Activated CD4-positive, CD25-positive, alpha-beta regulatory T cell (primary cell): ENCODE measurements around the gene LMAN1.

Experiments
- DNase-seq, 4 experiments: peaks; one replicate each; lab custom pipeline; 2025; lab: John Stamatoyannopoulos, UW

The LMAN1 gene

DNA sequence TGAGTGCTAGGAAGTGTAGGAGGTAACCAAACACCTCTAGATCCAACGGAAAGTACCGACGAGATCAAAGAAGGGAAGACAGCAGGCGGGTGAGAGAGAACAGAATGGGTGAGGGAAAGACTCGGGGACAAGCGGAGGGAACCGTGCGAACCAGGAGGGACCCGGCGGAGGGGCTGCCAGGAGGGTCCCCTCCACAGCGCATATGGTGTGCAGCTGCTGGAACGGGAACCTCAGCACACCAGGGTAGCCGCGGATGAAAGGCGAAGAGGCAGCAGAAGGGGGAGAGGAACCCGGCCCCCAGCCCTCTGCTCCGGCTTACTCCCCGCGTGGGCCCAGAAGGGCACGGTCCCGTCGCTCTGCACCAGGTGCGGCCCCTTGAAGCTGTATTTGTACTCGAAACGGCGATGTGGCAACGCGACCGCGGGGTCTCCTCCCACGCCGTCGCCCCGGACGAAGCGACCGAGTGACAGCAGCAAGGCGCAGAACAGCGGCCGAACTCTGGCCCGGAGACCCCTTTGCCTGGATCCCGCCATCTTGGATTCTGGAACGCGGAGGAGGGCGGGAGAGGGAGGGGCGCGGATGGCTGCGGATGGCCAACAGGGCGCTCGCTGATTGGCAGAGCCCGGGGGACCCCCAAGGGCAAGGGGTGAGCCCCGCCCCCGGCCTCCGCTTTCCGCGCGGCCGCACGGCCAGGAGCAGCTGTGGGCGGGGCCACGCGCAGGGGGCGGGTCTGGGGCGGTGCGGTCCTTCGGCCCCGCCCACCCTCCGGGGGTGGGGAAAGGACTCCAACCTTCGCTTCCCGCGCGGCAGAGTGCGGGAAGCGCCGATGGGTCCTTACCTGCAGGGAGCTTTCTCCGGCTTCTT lies at the start of gene LMAN1:
Gene LMAN1, minus strand, starts transcription at position 554 of the 864 bp plus-strand sequence. Its CDS starts 21 bp downstream, at position 533.
- DNase-seq = peak; percentile 81 to 92 (median 86)

DNA sequence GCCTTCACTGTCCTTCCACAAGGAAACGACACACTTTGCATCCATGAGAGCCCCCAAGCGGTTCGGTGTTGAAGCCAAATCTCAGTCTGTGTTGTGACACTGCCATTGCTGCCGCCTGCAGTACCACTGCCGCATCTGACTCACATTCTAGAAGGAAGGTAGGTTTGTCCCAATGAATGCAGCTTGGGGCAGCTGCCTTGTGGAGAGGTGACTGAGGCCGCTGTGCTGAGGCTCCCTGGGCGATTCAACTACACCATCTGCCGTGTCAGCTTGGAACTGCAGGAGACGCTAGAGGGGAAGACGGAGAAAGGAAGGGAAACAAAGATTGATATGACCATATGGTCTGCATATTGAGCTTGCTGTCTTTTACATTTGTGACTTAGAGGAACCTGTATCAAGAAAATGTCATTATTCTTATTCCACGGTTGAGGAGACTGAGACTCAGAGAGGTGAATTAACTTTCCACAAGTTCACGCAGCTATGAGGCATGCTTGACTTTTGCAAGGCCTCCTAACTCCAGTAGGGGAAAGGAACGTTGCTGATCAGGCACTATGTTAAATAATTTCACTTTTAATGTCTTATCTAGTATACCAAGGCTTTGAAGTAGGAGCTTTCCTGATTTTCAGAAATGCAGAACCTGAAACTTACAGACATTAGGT lies 43.5 kb upstream of the LMAN1 start:
- DNase-seq = peak; percentile 9 to 60 (median 30)

GRCh38 chr18:59400407-59400806 lies 41.3 kb upstream of the LMAN1 start:
- no peak for DNase-seq

- DNase-seq = no peak
Observed at GRCh38 chr18:59395226-59396175, 36.4 kb upstream of the LMAN1 start.

DNA sequence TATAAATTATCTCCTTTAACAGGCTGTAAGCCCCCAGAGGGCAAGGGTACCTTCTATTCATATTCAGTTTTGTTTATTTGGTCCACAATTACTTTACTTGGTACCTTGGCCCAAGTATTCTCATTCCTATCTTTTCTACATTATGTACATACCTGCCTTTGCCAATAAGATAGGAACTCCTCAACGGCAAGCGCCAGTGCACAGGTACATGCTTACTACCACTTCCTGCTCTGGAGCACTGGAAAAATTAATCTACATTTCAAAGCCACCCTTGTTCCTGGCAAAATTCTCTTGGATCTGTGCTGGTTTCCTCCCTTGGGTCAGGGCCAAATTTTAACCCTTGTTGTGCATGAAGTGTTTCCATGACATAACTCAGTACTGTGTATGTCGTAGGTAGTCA lies 34.3 kb upstream of the LMAN1 start:
- no peak for DNase-seq

- no peak for DNase-seq
Observed at GRCh38 chr18:59388817-59389216, 29.8 kb upstream of the LMAN1 start.

DNA sequence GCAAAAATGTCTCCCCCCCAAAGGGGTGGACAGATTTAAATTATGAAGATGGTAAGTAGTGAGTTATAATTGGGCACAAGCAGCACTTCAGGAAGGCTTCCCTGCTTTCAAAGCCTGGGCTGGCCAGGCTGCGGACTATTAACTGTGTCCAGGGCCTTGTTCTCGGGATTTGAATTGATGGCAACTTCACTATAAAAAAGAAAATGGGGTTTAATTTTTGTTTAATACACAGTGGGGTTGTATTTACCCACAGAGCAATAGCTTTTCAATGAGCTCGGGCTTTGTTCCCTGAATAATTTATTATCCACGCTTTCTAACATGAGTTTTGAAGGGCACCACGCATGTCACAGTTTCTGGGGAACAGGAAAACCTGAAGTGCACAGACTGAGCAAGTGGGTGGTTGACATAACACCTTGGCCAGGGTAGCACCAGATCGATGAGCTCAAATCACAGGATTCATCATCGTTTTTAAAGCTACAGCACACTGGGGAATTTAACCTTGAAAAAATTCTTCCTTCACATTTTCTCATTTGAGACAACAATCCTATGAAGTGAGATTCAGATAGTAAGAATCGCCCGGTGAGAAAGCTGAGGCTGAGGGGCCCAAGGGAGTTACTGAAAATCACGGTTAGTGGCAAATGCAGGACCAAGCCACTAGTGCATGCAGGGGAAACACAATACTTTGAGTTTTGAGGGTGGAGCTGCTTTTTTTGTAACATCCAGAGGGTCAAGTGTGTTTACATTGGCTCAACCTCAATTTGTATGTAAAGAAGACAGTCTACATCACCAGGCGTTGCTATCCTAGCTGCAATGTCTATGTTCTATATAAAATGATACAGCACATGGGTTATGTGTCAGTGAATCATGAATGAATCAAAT lies 28.9 kb upstream of the LMAN1 start:
- no peak for DNase-seq

DNA sequence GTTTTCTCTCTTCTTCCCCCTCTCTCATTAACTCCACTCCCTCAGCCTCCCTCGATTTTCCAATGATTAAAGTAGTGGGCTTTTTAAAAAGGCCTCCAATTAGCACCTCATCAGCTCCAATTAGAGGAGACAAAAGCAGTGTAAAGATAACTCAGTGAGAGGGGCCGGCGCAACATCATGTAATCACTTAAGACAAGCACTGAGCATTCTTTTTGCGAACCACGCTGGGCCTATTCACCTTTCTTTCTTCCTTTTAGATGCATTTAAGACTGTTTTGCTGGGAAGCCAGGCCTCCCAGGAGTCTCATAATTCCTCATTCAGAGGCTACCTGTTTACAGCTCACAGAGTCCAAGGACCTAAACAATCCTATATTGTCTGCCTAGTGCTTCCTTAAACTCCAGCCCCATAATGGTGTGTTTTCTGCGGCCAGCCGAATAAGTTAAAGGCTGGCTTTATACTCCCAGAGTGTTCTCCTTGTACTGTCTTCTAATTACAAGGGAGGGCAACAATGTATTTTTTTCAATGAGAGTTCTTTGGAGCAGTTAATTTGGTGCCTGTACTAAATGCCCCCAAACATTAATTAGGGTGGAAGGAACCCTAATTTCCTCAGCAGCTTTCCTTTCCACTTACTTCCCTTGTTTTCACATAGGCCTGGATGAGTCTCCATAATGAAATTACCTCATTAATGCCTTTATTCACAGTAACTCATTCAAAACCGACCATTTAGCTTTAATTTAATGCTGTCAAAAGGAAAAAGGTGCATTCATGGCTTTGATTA lies 28.0 kb upstream of the LMAN1 start:
- no peak for DNase-seq

- DNase-seq = no peak
Observed at GRCh38 chr18:59385191-59385590, 26.1 kb upstream of the LMAN1 start.

GRCh38 chr18:59383851-59384250 lies 24.8 kb upstream of the LMAN1 start:
- no peak for DNase-seq

DNA sequence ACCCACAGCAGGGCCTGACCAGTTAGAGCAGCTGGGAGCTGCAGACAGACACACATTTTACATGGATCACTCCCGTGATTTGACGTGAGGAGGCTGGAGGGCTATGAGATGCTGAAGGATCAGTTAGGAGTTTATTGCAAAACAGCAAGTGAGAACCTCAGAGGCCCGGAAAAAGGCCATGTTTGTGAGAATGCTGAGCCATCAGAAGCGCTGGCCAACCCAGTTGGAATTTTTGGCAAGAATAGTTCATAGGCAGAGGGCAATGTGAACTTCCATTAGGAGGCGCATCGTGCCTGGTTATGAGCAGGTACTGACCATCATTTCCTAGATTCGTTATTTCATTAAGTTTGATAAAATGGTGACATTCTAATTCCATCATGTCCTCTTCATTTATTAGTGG lies 23.3 kb upstream of the LMAN1 start:
- DNase-seq = no peak

DNA sequence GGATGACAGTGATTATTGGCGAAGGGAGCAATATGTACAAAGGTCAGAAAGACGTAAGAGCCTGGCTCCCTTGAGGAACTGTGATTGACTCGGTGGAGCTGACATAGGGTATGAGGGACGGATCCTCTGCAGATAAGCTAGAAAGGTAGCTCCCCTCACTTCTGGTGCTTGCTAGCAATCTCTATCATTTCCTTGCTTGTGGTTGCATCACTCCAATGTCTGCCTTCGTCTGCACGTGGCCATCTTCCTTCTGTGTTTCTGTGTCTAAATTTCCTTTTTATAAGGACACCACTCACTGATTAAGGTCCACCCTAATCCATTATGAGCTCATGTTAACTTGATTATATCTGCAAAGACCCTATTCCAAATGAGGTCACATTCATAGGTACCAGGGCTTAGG lies 22.9 kb upstream of the LMAN1 start:
- DNase-seq = no peak

DNA sequence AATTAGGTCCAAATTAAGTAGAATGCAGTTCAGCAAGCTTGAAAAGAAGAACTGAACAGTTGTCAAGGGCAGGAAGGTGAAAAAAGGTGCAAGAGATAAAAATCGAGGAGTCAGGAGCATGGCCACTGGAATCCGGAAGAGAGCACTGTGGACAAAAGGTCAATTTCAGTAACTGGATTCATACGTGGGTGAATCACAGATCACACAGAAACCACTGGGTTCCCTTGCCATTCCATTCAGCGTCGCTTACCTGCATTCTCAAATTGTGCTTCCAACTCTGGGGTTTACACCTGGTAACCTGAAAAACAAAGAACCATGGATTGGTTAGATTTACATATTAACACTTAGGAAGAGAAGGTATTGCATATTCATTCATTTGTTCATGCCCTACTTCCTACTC lies 21.6 kb upstream of the LMAN1 start:
- no peak for DNase-seq

DNA sequence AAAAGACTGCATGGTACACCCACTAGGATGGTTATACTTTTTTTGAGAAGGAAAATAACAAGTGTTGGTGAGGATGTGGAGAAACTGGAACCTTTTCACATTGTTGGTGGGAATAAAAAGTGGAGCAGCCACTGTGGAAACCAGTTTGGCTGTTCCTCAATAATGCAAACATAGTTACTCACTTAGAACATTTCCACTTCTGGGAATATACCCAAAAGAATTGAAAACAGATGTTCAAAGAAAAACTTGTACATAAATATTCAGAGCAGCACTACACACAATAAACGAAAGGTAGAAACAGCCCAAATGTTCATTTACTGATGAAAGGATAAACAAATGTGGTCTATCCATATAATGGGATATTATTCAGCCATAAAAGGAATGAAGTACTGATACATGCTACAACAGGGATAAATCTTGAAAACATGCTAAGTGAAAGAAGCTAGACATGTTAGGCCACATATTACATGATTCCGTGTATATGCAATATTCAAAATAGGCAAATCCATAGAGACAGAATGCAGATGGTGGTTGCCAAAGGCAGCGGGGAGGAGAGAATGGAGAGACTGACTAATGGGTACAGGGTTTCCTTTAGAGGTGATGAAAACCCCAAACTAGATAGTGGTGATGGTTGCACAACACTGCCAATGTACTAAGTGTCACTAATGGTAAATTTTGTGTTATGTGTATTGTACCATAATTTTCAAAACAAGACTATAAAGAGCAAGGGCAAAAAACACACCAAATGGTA lies 20.9 kb upstream of the LMAN1 start:
- DNase-seq = no peak

DNA sequence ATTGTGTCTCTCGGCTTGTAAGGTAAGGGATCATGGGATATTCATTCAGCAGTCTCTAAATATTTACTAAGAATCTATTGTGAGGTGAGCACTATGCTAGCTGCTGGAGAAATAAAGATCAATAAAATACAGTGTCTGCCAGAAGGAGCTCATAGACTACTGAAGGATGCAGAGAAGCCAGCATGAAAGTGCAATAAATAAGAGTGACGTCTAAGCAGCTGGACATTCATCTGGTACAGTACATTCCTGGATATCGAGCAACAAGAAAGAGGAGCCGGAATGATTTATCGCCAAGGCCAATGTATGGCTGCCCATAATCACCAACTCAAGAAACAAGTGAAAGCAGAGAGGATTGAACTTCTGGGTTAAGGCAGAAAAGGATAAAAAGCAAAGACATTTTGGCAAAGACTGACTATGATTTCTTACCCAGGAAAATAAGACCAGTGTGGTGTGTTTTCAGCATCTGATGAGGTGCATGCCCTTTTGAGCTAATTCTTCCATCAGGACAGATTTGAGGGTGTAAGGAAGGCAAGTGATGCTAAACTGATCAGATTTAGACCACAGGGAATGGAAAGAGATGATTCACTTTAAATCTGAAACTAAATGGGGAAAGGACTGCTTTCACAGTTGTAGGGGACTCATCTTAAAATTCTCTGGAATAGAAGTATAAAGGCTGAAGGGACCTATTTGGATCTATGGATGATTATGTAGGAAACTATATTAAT lies 18.7 kb upstream of the LMAN1 start:
- no peak for DNase-seq

GRCh38 chr18:59376351-59376935 lies 17.4 kb upstream of the LMAN1 start:
- no peak for DNase-seq

GRCh38 chr18:59374128-59374527 lies 15.1 kb upstream of the LMAN1 start:
- no peak for DNase-seq

DNA sequence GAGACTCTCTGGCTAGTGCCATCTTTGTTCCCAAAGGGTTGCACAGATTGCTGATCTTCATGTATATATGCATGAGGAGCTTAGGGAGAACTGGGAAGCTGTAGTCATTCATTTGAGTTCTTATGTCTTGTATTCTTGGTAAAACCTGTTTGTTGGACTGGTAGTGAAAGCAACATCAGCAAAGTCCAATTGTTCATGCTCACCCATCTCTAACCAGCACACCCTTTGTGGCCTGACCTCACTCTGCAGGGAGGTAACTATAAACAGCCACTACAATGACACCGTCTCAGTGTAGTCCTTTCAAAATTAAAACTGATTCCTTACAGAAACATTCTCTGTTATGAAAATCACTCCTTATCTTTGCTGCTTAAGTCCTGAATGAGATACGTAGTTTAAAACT lies 13.9 kb upstream of the LMAN1 start:
- DNase-seq = no peak

DNA sequence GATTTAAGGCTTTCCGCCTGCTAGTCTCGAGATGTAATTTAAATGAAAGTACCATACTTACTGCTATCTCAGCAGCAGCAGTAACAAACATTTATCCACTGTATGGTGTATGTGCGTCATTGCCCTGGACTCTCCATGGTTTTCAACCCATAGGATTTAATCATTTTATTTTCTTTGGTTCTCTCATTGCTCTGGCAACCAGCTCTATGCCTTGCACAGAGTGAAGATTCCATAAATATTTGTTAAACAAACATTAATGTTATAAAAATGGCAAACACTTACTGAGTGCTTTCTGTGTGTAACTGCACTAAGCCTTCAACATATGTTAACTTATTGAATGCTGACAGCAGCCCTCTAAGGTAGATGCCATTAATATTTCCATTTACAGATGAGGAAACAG lies 1.3 kb upstream of the LMAN1 start:
- no peak for DNase-seq
